8988T (cell line): Measurements from ENCODE around the gene OR8D2.

Experiments used
- DNase-seq: peaks from one replicate; pipeline ENCODE4 v3.0.0; 2011

OR8D2 gene, protein sequence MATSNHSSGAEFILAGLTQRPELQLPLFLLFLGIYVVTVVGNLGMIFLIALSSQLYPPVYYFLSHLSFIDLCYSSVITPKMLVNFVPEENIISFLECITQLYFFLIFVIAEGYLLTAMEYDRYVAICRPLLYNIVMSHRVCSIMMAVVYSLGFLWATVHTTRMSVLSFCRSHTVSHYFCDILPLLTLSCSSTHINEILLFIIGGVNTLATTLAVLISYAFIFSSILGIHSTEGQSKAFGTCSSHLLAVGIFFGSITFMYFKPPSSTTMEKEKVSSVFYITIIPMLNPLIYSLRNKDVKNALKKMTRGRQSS

DNA sequence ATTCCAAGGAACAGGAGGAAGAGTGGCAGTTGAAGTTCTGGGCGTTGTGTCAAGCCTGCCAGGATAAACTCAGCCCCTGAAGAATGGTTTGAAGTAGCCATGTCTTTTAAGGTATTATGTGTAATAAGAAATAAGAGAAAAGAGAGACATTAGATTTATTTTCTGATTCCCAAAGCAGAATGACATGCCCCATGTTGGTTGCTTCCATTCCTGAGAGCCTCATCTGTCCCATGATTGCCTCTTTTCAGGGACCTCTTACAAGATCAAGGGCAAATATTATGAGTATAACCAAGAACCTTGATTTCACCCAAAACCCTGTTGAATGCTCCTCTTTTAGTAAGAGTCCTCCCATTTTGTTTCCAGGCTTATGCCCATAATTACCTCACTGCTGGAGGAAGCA lies at the start of gene OR8D2:
Gene OR8D2 (minus strand): TSS at position 101 of the 400 bp plus-strand sequence. CDS start 0 bp downstream, at position 101.
- no peak for DNase-seq

DNA sequence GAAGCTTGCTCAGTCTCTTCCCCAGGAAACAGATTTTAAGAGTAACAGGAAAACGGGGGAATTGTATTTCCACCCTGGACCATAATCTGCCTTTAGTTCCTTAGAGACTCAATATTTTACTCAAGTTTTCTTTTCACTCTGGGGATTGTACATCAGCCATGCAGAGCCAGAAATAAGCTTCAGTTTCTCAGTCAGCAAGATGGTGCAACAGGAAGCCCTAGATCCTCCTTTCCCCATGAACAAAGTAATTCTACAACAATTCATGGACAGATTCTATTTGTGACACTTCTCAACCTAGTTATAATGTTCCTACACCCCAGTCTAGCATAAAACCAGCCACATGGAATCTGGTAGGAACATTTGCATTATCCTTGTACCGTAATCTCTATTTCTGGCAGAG lies 39.6 kb upstream of the OR8D2 start:
- DNase-seq = no peak

DNA sequence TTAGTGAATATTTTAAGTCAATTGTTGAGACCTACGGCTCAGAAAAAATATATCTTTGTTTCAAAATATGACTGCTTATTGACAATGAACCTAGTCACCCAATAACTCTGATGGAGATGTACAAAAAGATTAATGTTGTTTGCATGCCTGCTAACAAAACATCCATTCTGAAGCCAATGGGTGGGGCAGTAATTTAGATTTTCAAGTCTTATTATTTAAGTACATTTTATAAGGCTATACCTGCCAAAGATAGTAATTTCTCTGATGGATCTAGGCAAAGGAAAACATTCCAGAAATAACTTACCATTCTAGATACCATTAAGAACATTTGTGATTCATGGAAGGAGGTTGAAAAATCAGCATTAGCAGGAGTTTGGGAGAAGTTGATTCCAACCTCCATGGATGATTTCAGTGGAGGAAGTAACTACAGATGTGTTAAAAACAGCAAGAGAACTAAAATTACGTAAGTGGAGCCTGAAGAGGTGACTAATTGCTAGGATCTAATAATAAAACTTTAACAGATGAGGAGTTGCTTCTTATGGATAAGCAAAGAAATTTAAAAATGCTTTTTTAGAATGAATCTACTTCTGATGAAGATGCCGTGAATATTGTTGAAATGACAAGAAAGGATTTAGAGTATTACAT lies 26.4 kb upstream of the OR8D2 start:
- no peak for DNase-seq

DNA sequence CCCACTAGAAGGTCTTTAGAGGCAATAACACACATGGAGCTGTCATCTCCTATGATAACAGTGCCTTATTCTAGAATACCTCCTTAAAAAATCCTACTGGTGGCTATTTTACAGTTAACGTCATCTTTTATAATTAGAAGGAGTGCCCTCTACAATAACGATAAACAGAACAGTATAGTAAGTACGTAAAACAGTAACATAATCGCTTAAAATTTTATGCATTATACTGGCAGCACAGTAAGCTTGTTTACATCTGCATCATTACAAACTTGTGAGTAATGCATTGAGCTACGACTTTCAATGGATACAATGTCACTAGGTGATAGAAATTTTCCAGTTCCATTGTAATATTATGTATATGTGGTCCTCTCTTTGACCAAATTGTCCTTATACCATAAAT lies 24.3 kb upstream of the OR8D2 start:
- no peak for DNase-seq

DNA sequence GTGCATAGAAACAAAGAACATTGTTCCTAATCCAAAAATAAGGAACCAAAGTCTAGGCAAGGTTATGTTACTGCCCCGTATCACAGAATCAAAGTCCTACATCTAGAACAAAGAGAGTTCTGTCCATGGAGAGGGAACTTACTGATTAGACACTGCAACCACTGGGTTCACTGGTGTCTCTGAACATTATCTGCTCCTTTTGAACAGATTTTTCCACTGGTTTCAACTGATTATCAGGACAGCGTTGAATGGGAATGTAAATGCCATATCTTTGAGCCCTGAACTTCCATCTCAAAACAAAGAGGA lies 20.1 kb upstream of the OR8D2 start:
- no peak for DNase-seq

DNA sequence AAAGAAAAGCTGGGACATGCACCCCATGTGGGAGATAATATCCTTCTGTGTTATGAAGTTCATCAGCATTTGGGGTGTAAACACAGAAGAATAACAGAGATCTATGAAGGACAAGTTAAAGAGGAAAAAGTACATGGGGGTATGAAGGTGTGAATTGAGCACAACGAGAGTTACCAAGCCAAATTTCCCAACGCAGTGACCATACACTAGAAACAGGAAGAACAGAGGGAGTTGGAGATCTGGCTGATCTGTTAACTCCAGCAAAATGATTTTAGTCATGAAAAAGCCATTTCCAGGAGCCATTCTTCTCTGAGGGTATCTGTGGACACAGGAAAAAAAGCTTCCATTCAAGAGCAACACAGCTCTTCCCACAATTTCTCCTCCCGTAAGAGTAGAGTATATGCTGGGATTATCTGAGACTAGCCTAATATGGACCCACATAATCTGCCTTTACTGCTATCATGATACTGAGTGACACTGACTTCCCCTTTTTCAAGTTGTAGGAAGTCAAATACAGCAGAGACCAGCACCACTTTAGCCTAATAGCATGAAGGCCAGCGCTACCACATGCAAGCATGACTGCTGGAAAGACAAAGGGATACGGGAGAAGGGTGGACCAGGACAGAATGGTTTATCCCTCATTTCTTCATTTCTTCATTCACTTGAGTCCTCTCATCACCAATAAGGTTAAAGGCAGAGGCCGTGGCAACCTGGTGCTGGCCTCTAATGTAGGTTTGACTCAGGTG lies 19.6 kb upstream of the OR8D2 start:
- DNase-seq = no peak

DNA sequence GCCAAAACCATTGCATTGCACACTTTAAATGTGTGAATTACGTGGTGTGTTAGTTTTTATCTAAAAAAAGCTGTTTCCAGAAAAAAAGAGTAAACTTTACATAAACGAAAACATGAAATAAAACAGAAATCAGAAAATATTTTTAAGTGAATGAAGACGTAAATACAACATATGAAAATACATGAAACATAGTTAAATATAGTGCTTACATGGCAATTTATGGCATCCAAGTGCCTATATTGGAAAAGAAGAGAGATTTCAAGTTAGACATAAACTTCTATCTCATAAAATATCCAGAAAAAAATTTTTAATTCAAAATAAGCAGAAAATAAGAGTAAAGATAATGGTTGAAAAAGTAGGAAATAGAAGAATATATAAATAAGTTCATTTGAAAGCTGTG lies 11.9 kb upstream of the OR8D2 start:
- DNase-seq = no peak

DNA sequence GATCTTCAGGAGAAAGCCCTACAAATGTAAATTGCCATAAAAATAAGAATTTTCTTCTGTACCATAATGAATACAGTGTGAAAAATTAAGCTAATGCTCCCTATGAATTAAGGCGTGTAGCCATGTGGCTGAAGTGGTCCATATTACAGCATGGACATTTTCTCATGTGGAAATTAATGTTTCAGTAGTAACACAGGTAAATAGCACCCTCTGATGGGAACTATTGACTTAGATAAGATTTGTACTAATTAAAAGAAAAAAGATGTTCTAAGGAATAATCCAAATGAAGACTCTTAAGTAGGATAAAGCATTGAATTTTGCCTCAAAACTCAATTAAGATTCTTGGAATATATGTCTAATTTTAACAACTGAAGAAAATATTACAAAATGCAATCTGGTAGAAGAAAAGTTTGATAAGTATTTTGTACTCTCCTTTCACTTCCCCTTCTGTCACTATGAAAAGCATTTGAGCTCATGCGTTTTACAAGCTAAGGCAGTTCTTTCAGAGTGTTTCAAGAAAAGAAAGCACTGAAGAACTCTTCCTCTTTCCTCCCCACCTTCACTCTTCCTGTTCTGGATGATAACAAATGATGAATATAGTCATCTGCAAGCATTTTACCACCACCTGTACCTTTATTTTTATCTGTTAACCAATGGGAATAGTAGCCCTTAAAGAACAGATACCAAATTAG lies 9.9 kb upstream of the OR8D2 start:
- no peak for DNase-seq

DNA sequence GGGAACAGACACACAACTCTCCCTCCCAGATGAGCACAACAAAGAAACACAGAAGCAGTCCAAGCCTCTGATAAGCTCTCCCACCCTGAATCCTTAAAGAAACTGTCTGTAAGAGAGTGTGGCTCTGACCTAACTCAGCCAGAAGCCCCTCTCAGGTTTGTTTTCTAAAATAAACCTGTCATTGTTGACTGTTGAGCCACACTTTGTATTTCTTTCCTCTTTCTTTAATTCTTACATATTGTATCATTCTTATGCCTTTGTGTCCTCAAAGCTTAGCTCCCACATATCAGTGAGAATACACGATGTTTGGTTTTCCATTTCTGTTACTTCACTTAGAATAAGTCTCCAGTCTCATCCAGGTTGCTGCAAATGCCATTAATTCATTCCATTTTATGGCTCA lies 7.8 kb upstream of the OR8D2 start:
- DNase-seq = no peak

DNA sequence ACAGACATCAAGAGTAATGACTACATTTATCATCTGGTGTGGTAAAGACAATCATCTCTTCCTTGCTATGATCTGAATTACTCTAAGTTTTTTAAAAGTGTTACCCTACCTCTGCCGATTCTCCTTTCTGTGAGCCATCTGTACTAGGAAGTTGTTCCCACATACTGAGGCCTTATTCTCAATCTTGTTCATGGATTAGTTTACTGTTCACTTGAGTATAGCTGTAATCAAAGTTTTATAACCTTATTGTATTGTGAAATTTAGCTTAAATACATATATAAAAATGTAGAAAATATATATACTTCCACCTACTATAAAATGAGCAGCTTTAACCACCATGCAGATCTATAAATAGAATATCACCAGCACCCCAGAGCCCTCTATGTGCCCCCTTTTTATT lies 2.4 kb upstream of the OR8D2 start:
- no peak for DNase-seq

DNA sequence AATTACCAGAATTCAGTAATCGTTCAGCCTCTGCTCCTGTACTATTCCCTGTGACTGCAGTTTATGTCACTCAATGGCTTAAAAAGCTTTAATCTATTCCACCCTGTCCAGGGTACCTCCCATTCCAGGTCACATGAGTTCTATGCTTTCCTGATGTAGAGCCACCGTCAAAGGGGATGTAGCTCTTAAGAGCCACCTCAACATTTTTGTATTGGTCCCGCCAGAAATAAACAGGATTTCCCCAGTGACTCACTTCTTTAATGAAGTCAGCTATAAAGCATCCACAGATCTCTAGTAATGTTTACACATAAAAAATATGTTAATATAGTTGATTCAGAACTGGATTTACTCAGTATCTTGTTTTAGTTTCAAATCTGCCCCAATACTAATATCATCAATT lies 4.9 kb downstream of the OR8D2 start:
- no peak for DNase-seq

DNA sequence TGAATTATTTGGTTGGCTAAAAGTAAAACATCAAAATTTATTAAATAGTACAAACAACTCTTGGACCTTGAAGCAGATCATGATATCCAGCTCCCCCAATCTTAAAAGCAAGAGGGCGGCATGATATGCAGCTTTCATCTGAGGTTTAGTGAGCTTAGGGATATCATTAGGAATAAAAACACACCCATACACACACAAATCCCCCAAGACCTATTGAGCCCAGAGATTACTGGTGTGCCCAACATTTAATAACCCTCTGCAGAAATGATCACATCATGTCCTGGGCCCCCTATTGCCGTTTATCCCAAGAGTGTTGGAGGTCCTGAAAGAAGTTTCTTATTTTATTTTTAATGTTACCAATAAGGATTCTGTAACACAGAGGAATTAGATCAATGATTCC lies 6.1 kb downstream of the OR8D2 start, which contains the start of gene OR8D1:
Gene OR8D1 (minus strand): TSS at position 101 of the 400 bp plus-strand sequence. CDS start 3,183 bp downstream, outside the sequence.
- DNase-seq = no peak

DNA sequence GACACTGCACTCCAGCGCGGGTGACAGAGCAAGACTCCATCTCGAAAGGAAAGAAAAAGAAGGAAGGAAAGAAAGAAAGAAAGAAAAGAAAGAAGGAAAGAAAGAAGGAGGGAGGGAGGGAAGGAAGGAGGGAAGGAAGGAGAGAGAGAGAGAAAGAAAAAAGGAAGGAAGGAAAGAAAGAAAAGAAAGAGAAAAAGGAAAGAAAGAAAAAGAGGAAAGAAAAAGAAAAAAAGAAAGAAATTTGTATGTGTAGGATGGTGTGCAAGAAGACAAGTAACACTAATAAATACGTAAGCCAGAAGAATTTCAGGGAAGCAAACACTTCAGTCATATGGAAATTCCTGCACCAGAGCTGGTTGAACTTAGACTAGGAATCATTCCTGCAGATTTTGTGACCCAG lies 6.9 kb downstream of the OR8D2 start:
- no peak for DNase-seq

DNA sequence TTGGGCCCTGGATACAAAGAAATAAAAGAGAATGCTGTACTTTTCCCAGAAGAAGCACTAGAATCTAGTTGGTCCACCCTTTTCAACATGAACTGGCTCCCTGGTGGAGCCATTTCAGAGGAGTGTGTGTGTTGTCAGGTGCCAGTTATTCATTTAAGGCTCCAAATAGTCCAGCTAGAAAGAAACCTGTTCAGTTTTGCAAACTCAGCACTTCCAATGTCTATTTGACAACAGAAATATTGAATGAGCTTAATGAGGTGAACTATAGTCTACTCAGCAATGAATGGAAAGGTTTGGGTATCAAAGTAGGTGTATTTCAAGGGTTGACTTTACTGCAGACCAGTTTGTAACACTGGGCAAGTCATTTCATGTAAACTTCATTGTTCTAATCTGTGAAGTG lies 8.3 kb downstream of the OR8D2 start:
- DNase-seq = no peak

DNA sequence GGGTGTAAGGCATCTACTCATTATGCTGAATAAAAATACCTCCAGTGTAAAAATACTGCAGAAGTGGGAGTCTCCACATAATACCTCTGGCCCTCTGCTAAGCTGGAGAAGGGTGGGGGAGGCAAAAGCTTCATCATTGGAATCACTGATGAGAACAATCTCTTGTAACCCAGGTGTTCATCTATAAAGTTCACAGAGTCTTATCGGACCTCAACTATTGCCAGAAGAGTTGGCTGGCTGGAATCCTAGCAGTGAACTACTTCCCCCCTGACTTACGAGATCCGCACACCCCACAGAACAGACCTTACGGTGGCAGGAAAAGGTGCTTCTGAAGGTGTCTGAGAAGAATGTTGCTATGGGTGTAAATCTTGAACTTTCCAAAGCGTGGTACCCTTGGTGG lies 8.7 kb downstream of the OR8D2 start:
- no peak for DNase-seq

DNA sequence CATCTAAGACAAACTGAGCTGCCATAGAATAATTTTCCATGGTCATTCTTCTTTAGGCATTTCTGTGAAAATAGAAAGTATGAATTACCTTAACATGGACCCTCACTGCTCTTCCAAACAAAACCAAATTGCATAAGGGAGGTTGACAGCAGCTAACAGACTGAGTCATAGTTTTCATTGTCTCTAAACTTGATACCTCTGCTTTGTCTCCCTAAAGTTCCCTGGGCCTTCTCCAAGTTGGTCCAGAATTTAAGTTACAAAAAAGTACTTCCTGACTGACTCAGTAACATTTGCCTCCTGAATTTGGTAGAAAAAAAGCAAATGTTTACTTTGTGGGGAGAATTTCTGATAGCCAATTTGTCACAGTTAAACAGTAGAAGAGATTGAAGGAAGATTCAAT lies 9.3 kb downstream of the OR8D2 start:
- DNase-seq = no peak

DNA sequence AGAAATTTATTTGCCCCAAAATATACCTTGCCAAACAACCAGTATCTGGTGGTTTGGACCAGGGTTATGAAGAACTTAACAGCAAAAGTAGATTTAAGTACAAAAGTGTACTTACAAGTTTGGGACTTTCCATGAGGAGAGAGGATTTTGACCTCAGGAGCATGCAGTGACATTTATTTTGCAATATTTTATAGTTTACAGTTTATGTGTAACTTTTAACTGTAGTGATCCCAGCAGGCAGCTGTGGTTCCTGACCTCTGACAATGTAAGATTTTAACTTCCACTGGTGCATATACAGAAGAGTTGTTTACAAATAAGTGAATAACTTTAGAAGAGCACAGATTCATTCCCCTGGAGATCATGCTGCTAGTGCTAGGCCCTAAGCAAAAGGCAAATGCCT lies 12.9 kb downstream of the OR8D2 start:
- DNase-seq = no peak

DNA sequence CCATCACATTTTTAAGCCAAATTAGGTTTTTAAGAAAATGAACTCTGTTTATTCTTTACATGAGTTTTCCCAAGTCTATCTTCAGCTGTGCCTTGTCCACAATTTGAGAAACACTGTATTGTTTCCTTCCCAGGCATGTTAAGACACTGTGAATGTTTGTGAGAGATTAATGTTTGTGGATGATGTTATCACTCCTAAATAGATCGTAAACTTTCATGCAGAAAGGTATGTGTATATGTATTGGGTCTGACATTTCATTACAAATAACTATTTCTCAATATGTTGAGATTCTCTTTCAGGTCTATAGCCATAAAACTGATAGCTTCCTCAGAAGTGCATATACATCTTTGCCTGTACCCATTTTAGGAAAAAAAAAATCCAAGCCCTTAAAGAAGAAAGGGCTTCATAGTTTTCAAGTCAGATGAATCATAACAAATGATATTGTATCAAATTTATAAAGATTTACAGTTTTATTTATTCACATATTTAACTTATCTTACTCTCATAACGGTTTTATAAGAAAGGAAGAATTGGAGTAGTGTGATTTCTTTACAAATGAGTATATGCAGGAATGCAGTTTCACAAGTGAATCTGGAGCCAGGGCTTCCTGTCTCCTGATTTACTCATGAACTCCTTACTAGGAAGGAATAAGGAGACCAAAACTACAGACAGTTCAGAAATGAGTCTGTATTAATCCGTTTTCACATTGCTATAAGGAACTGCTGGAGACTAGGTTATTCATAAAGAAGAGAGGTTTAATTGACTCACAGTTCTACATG lies 17.5 kb downstream of the OR8D2 start:
- no peak for DNase-seq

DNA sequence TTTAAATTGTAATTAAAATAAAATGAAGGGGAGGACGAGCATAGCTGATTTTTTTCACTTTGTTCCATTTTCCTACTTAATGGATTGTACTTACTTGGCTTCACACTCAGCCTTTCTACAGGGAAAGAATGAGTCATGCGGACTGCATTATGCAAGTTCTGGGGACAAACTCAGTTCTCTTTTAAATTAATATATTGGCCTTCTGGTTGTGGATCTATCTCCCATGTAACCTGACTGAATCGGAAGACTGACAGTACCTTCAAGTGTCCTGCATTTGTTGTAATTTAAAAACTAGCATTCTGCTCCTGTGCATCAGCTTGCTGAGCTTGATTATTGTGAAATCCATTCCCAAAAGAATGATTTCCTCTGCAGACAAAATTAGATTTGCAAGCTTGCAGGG lies 18.4 kb downstream of the OR8D2 start:
- no peak for DNase-seq

DNA sequence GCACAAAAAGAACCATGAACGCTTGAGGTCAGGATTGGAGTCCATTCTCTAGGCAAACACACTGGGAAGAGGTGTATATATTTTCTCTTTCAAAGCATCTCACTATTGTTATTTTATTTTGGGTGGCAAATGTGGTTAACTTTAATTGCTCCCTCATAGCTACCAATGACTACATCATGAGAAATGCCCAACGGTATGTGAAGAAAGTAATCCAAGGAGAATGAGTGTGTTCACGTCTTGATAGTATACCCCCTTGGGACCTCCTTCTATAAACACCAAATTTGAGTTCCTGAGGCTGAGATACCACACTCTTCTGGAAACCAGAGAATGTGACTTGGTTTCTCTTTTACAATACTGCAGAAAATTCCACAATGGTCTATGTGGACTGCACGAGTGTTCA lies 22.1 kb downstream of the OR8D2 start:
- no peak for DNase-seq

DNA sequence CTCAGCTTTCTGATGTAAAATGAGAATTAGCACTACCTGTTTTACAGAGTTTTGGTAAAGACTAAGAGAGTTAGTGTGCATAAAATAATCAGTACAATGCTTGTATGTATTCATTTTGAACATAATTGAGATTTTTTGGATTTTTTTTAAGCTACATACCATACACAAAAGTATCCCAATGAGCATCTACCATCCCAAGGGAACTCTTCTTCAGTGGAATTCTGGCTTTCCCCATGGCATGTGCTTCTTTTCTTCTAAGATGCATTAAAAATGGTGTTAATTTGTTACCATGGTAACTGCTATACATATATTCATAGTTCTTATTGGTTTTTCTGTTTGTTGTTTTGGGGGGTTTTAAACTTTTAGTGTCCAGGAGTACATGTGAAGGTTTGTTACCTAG lies 24.0 kb downstream of the OR8D2 start:
- no peak for DNase-seq

DNA sequence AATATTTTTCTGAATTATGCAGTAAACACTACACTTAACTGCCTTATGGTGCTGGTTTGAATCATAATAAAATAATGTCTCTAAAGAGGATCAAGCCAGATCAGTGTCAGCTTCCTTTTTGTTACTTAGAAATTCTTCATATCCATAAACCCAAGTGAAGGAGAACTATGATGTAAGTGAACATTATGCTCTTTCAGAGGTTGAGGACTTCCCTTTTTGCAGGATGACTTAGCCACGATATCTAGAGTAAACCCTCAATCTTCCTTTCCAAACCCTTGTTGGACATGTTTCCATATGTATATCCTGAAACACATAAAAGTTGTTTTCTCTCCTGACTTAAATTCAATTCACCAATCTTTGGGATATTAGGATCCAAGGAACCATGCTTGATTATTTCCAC lies 25.3 kb downstream of the OR8D2 start:
- no peak for DNase-seq
